Choroid plexus epithelial cell (primary cell): ENCODE measurements around the gene ME3.
"Not testable (repeated sequence)": the region's sequence is repeated elsewhere in the genome, so short reads cannot be mapped to it uniquely, and the experiment has no call there.

ENCODE experiments used
- DNase-seq: peaks from one replicate; pipeline ENCODE4 v3.0.0-alpha.2; 2010; ENCODE audit warnings: low read depth
- H3K4me3 ChIP-seq: 2 replicates; pipeline ENCODE4 v1.5.1; 2011; ENCODE audit warnings: low read depth, mild to moderate bottlenecking, control low read depth, low read length, moderate library complexity
- CTCF ChIP-seq: conservative IDR thresholded peaks from 2 replicates; pipeline ENCODE4 v1.5.1; 2011; ENCODE audit warnings: low read depth, mild to moderate bottlenecking, control low read depth, inconsistent platforms, low read length, moderate library complexity

Gene ME3

GRCh38 chr11:86440305-86440716, 232.1 kb downstream of the ME3 start:
- DNase-seq: peak; percentile 78
- no peak overlapping the region for H3K4me3 ChIP-seq
- no peak for TF ChIP-seq CTCF

GRCh38 chr11:86438685-86439084, 233.7 kb downstream of the ME3 start:
- peak; percentile 59 for DNase-seq
- no peak overlapping the region for H3K4me3 ChIP-seq
- TF ChIP-seq CTCF: no peak

- no peak overlapping the region for H3K4me3 ChIP-seq
- no peak for DNase-seq
- TF ChIP-seq CTCF: no peak
These were observed 236.7 kb downstream of the ME3 start for GRCh38 chr11:86435711-86436110.

GRCh38 chr11:86433361-86434095, 238.9 kb downstream of the ME3 start:
- H3K4me3 ChIP-seq, DNase-seq: not testable (repeated sequence)

GRCh38 chr11:86431258-86431657, 241.2 kb downstream of the ME3 start:
- peak overlapping the region; percentile 32 for H3K4me3 ChIP-seq
- DNase-seq: no peak
- TF ChIP-seq CTCF: no peak

GRCh38 chr11:86427441-86427840, 245.0 kb downstream of the ME3 start:
- no peak for DNase-seq
- no peak overlapping the region for H3K4me3 ChIP-seq
- TF ChIP-seq CTCF: no peak

- not testable (repeated sequence) for H3K4me3 ChIP-seq, DNase-seq
These were observed 248.9 kb downstream of the ME3 start for GRCh38 chr11:86423488-86423887.

GRCh38 chr11:86422371-86422770, 250.0 kb downstream of the ME3 start:
- no peak for TF ChIP-seq CTCF
- no peak overlapping the region for H3K4me3 ChIP-seq
- DNase-seq: no peak
